ENCODE data around the gene ZFAND3. TPM values are rescaled to one million over a fixed set of nuclear protein-coding genes. Genes with fewer than 3 reads are reported as not detected.
A peak's percentile ranks its signal among the peaks of the same experiment; 100 is the strongest.

The ZFAND3 gene
- total RNA-seq, 1 donor from 2014 or later = 84.4 TPM

DNA sequence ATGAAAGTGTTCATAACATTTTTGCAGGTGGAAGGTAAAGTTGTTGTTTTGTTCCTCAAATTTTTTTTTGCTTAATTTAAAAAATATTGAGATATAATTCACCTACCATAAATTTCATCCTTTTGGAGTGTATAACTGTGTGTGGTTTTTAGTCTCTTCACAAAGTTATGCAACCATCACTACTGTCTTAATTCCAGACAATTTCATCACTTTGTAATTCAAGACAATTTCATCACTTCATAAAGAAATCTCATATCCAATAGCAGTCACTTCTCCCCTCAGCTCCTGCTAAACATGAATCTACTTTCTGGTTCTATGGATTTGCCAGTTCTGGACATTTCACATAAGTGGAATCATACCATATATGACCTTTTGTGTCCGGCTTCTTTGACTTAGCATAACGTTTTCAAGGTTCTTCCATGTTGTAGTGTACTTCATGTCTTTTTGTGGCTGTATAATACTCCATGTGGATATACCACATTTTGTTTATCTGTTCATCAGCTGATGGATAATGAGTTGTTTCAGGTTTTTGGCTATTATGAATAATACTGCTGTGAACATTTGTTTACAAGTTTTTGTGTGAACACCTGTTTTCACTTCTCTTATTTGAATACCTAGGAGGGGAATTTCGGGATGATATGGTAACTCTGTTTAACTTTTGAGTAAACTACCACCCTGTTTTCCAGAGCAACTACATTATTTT lies 18.8 kb downstream of the ZFAND3 start:
- Mint-ChIP-seq H3K9me3 (ENCODE audit: unreplicated experiment) (peaks cover 4% of the 10 kb centered on the region), H3K36me3 (ENCODE audit: unreplicated experiment) (peaks cover 6% of the 10 kb centered on the region), H3K27me3 (ENCODE audit: unreplicated experiment) (no peaks in the 10 kb centered on the region), H3K4me1 (ENCODE audit: unreplicated experiment) (peaks cover 35% of the 10 kb centered on the region), H3K27ac (ENCODE audit: unreplicated experiment) (no peak overlapping the region), H3K4me3 (ENCODE audit: unreplicated experiment) (no peak overlapping the region)
- TF ChIP-seq CTCF (IDR thresholded peaks at IDR 0.05) = no peak
- no peak for DNase-seq (ENCODE audit: extremely low spot score, unreplicated experiment)

GRCh38 chr6:37840143-37840939 lies 20.8 kb downstream of the ZFAND3 start:
- Mint-ChIP-seq H3K4me3 (ENCODE audit: unreplicated experiment) (no peak overlapping the region), H3K27me3 (ENCODE audit: unreplicated experiment) (no peaks in the 10 kb centered on the region), H3K27ac (ENCODE audit: unreplicated experiment) (peak overlapping the region; percentile 51), H3K4me1 (ENCODE audit: unreplicated experiment) (peaks cover 47% of the 10 kb centered on the region), H3K36me3 (ENCODE audit: unreplicated experiment) (peaks cover 2% of the 10 kb centered on the region), H3K9me3 (ENCODE audit: unreplicated experiment) (no peaks in the 10 kb centered on the region)
- DNase-seq (ENCODE audit: extremely low spot score, unreplicated experiment) = no peak
- TF ChIP-seq CTCF (IDR thresholded peaks at IDR 0.05) = no peak

DNA sequence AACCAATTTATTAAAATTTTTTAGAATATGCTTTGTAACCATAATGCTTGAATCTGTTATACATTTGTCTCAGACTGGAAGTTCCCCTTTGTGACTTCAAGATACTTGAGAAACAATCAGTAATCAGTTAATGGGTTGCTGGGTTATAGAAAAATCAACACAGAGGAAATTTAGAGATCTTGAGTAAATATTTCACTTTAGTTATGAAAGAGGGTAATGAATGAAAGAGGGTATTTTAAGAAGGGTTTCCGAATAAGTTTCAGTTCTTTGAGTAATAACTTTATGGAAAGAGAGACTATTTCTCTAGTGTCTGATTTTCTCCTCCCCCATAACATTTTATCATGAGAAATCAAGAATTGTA lies 21.4 kb downstream of the ZFAND3 start:
- TF ChIP-seq CTCF (IDR thresholded peaks at IDR 0.05) = no peak
- H3K9me3 Mint-ChIP-seq (ENCODE audit: unreplicated experiment) = no peaks in the 10 kb centered on the region
- no peak overlapping the region for H3K27ac Mint-ChIP-seq (ENCODE audit: unreplicated experiment)
- no peak for DNase-seq (ENCODE audit: extremely low spot score, unreplicated experiment)
- no peaks in the 10 kb centered on the region for H3K27me3 Mint-ChIP-seq (ENCODE audit: unreplicated experiment)
- H3K4me1 Mint-ChIP-seq (ENCODE audit: unreplicated experiment) = peaks cover 51% of the 10 kb centered on the region
- peaks cover 2% of the 10 kb centered on the region for H3K36me3 Mint-ChIP-seq (ENCODE audit: unreplicated experiment)
- no peak overlapping the region for H3K4me3 Mint-ChIP-seq (ENCODE audit: unreplicated experiment)

GRCh38 chr6:37845026-37845911 lies 25.7 kb downstream of the ZFAND3 start:
- TF ChIP-seq CTCF (IDR thresholded peaks at IDR 0.05) = no peak
- DNase-seq (ENCODE audit: extremely low spot score, unreplicated experiment) = no peak
- Mint-ChIP-seq H3K4me3 (ENCODE audit: unreplicated experiment) (no peak overlapping the region), H3K27me3 (ENCODE audit: unreplicated experiment) (no peaks in the 10 kb centered on the region), H3K27ac (ENCODE audit: unreplicated experiment) (peak overlapping the region; percentile 42), H3K4me1 (ENCODE audit: unreplicated experiment) (peaks cover 56% of the 10 kb centered on the region), H3K36me3 (ENCODE audit: unreplicated experiment) (no peaks in the 10 kb centered on the region), H3K9me3 (ENCODE audit: unreplicated experiment) (no peaks in the 10 kb centered on the region)
